PC-9 (cell line): Measurements from ENCODE around the gene SMAGP. TPM values are rescaled to one million over a fixed set of nuclear protein-coding genes. Genes with fewer than 3 reads are reported as not detected.
"Not testable (repeated sequence)": the region's sequence is repeated elsewhere in the genome, so short reads cannot be mapped to it uniquely, and the experiment has no call there.

Experiments
- BruUV-seq: library from RNA; stranded (reverse); fragments of 400-500 nt; replicated peaks from 2 replicates; lab custom pipeline; 2021; lab: Mats Ljungman, UMichigan
- CTCF ChIA-PET: fragments of 300-600 bp; sonication (Branson Sonifier 250); formaldehyde crosslinking; loops from one replicate; lab custom pipeline; 2022; ENCODE audit warnings: antibody characterized with exemption; lab: Charles Lee
- POLR2A ChIA-PET: fragments of 300-600 bp; sonication (Branson Sonifier 250); formaldehyde crosslinking; loops from one replicate; lab custom pipeline; 2022; ENCODE audit warnings: antibody characterized with exemption; ENCODE audit not compliant: unreplicated experiment; lab: Charles Lee
- DNase-seq, 2 experiments: peaks; one replicate each; pipeline versions ENCODE4 v3.0.0 to v3.0.0-alpha.2; 2015 to 2022; ENCODE audit warnings: mixed read lengths in 1 of 2
- H2AFZ ChIP-seq: fragments of 200-600 bp; sonication (generic); 2 replicates; pipeline ENCODE4 v1.8.1; 2017; ENCODE audit warnings: antibody characterized with exemption
- H3F3A ChIP-seq: fragments of 200-600 bp; sonication (generic); 2 replicates; pipeline ENCODE4 v1.8.1; 2017; ENCODE audit warnings: antibody characterized with exemption, mild to moderate bottlenecking, low read depth; ENCODE audit not compliant: insufficient read depth
- H3K27ac ChIP-seq: fragments of 200-600 bp; sonication (generic); 2 replicates; pipeline ENCODE4 v1.6.1; 2016; ENCODE audit warnings: mixed run types
- H3K27me3 ChIP-seq: fragments of 200-600 bp; sonication (generic); 2 replicates; pipeline ENCODE4 v1.6.1; 2016; ENCODE audit warnings: low read depth, mixed run types; ENCODE audit not compliant: insufficient read depth
- H3K36me3 ChIP-seq: fragments of 200-600 bp; sonication (generic); 2 replicates; pipeline ENCODE4 v1.6.1; 2016; ENCODE audit warnings: low read depth, mixed run types
- H3K4me1 ChIP-seq: fragments of 200-600 bp; sonication (generic); replicated peaks from 2 replicates; pipeline ENCODE4 v1.6.1; 2016; ENCODE audit warnings: mixed run types; ENCODE audit not compliant: insufficient read depth
- H3K4me2 ChIP-seq: fragments of 200-600 bp; sonication (generic); 2 replicates; pipeline ENCODE4 v1.6.1; 2017; ENCODE audit warnings: mixed run types
- H3K4me3 ChIP-seq: fragments of 200-600 bp; sonication (generic); 2 replicates; pipeline ENCODE4 v1.6.1; 2016; ENCODE audit warnings: mixed run types
- H3K79me2 ChIP-seq: fragments of 200-600 bp; sonication (generic); 2 replicates; pipeline ENCODE4 v1.6.1; 2017; ENCODE audit warnings: low read depth, mixed run types
- H3K9me2 ChIP-seq: fragments of 200-600 bp; sonication (generic); 2 replicates; pipeline ENCODE4 v1.8.1; 2017; ENCODE audit warnings: mild to moderate bottlenecking; ENCODE audit not compliant: insufficient read depth
- H3K9me3 ChIP-seq: fragments of 200-600 bp; sonication (generic); 2 replicates; pipeline ENCODE4 v1.8.1; 2016; ENCODE audit warnings: low read depth; ENCODE audit not compliant: insufficient read depth
- H4K20me1 ChIP-seq: fragments of 200-600 bp; sonication (generic); 2 replicates; pipeline ENCODE4 v1.8.1; 2017; ENCODE audit not compliant: insufficient read depth
- EZH2 ChIP-seq: fragments of 200-600 bp; sonication (generic); IDR thresholded peaks from 2 replicates; pipeline ENCODE4 v1.8.0; 2017; ENCODE audit warnings: antibody characterized with exemption, low read depth
- intact Hi-C: fragments of 100-400 bp; cut with micrococcal nuclease; formaldehyde crosslinking; loops from one replicate; pipeline ENCODE4 v1.10.0; 2022; ENCODE audit not compliant: unreplicated experiment
- total RNA-seq: library from RNA; stranded (reverse); gene quantifications from 2 replicates; pipeline ENCODE4 v1.2.3, GENCODE V29; 2021
- TF ChIP-seq, protein P1 (sequence below): fragments of 200-600 bp; sonication (generic); conservative IDR thresholded peaks from 2 replicates; pipeline ENCODE4 v1.6.1; 2017; ENCODE audit warnings: mixed run types, antibody characterized with exemption, mild to moderate bottlenecking, moderate library complexity

SMAGP gene
- total RNA-seq, 1 experiment from 2014 or later: 36.3 TPM

DNA sequence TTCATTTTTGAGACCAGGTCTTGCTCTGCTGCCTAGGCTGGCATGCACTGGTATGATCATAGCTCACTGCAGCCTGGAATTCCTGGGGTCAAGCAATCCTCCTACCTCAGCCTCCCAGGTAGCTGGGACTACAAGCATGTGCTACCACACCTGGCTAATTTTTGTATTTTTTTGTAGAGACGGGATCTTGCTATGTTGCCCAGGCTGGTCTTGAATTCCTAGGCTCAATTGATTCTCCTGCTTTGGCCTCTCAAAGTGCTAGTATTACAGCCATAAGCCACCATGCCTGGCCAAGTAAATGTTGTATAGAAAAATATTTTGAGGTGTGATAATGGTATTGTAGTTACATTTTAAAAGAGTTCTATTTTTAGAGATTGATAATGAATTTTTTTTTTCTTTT lies 41.2 kb upstream of the SMAGP start:
- no peaks in the 10 kb centered on the region for H4K20me1 ChIP-seq
- no peak for TF ChIP-seq EZH2
- TF ChIP-seq, protein P1, sequence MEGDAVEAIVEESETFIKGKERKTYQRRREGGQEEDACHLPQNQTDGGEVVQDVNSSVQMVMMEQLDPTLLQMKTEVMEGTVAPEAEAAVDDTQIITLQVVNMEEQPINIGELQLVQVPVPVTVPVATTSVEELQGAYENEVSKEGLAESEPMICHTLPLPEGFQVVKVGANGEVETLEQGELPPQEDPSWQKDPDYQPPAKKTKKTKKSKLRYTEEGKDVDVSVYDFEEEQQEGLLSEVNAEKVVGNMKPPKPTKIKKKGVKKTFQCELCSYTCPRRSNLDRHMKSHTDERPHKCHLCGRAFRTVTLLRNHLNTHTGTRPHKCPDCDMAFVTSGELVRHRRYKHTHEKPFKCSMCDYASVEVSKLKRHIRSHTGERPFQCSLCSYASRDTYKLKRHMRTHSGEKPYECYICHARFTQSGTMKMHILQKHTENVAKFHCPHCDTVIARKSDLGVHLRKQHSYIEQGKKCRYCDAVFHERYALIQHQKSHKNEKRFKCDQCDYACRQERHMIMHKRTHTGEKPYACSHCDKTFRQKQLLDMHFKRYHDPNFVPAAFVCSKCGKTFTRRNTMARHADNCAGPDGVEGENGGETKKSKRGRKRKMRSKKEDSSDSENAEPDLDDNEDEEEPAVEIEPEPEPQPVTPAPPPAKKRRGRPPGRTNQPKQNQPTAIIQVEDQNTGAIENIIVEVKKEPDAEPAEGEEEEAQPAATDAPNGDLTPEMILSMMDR: no peak
- H3K27me3 ChIP-seq: no peaks in the 10 kb centered on the region
- H3K4me2 ChIP-seq: no peak overlapping the region
- H3K36me3 ChIP-seq: no peaks in the 10 kb centered on the region
- H3K9me3 ChIP-seq: no peaks in the 10 kb centered on the region
- POLR2A ChIA-PET: no interaction called here
- CTCF ChIA-PET: no interaction called here
- no peak for DNase-seq
- no peak overlapping the region for H3K4me3 ChIP-seq
- H3F3A ChIP-seq: peaks cover 42% of the 10 kb centered on the region
- H3K79me2 ChIP-seq: no peaks in the 10 kb centered on the region
- H3K27ac ChIP-seq: no peak overlapping the region
- BruUV-seq: no TSS peak
- no peaks in the 10 kb centered on the region for H3K9me2 ChIP-seq
- peaks cover 33% of the 10 kb centered on the region for H3K4me1 ChIP-seq
- intact Hi-C loops: no loop called here
- no peak overlapping the region for H2AFZ ChIP-seq

DNA sequence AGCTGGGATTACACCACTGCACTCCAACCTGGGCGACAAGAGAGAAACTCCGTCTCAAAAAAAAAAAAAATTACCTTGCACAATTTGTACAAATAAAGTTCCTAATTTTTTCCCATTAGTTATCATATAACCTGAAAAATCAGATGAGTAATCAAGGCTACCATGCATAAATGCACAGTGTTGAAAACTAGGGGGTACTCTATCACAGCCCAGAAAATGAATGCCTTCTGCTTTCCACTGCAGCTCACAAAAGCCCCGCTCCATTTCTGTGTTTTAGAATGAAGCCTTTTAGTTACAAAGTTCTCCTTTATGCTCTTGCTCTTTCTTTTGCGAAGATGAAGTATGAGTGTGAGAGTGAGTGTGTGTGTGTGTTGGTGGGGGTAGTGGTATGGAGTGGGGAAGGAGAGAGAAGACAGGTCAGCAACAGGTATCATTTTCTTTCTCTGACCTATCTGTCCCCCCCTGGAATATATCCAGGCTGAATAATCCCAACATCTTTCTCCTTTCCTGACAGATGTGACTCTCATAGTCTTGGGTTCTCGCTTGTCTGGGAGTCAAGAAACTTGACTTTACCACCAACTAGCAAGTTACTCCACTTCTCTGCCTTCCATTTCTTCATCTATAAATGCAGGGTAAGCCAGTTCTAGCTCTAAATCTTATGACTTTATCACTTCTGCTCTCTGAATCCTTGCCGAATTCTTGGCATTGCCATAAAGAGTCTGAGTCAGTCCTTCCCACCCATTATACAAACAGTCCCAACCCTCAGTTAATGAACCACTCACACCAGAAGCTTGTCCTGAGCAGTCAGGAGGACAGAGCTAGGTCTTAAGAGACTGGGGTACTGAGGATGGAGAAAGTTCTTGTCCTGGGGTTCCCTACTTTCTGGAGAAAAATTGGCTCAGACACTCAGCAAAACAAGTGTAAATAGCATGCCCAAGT lies 37.7 kb upstream of the SMAGP start:
- Histone ChIP-seq H3F3A (peaks cover 36% of the 10 kb centered on the region), H3K4me1 (peaks cover 33% of the 10 kb centered on the region), H3K27me3 (no peaks in the 10 kb centered on the region), H2AFZ (no peak overlapping the region), H3K79me2 (no peaks in the 10 kb centered on the region), H3K9me3 (no peaks in the 10 kb centered on the region), H4K20me1 (no peaks in the 10 kb centered on the region), H3K4me3 (no peak overlapping the region), H3K4me2 (peak overlapping the region; percentile 51), H3K36me3 (no peaks in the 10 kb centered on the region), H3K27ac (peak overlapping the region; percentile 76), H3K9me2 (no peaks in the 10 kb centered on the region)
- ChIA-PET POLR2A (interaction anchor here (0.6 to 1.0 kb wide), 5 partner anchors 11 to 59 kb away, joined by 3 to 15 read pairs (median 7); no protein-coding TSS in a partner anchor), CTCF (interaction anchor here (0.5 to 1.4 kb wide), 3 partner anchors 33 to 275 kb away, joined by 6 to 8 read pairs (median 7); no protein-coding TSS in a partner anchor)
- no TSS peak for BruUV-seq
- no peak for TF ChIP-seq EZH2
- peak; percentile 55 to 95 for DNase-seq
- intact Hi-C loops: no loop called here

DNA sequence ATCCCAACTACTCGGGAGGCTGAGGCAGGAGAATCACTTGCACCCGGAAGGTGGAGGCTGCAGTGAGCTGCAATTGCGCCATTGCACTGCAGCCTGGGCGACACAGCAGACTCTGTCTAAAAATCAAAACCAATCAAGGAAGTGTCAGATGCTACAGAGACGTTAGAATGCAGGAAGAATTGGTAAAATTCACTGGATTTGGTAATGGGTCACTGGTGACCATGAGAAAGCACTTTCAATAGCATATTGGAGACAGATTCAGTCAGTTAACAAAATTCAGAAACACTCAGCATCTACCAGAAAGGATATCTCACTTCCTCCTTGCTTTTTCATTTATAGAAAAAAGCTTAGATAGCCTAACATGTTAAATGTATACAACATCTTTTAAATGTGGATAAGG lies 36.3 kb upstream of the SMAGP start:
- no peak for DNase-seq
- no peaks in the 10 kb centered on the region for H4K20me1 ChIP-seq
- no peak overlapping the region for H3K4me3 ChIP-seq
- peaks cover 36% of the 10 kb centered on the region for H3F3A ChIP-seq
- no peak overlapping the region for H2AFZ ChIP-seq
- no peak for TF ChIP-seq EZH2
- TF ChIP-seq, protein P1: no peak
- no peaks in the 10 kb centered on the region; the same call in 1 of the 2 replicates for H3K9me2 ChIP-seq
- H3K4me1 ChIP-seq: peaks cover 33% of the 10 kb centered on the region
- H3K9me3 ChIP-seq: no peaks in the 10 kb centered on the region
- H3K27ac ChIP-seq: no peak overlapping the region
- BruUV-seq: no TSS peak
- no peaks in the 10 kb centered on the region for H3K27me3 ChIP-seq
- no peaks in the 10 kb centered on the region for H3K36me3 ChIP-seq
- ChIA-PET POLR2A (no interaction called here), CTCF (no interaction called here)
- no peaks in the 10 kb centered on the region for H3K79me2 ChIP-seq
- intact Hi-C loops: no loop called here
- H3K4me2 ChIP-seq: no peak overlapping the region

DNA sequence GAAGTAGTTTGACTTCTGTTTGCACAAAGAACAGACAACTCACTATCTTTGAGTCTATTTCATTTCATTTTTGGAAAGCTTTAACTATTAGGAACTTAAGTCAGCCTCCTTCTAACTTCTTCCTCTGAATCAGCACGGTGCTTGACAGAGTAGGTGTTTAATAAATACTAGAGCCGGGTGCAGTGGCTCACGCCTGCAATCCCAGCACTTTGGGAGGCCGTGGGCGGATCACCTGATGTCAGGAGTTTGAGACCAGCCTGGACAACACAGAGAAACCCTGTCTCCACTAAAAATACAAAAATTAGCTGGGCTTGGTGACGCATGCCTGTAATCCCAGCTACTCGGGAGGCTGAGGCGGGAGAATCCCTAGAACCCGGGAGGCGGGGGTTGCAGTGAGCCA lies 30.6 kb upstream of the SMAGP start:
- H3K79me2 ChIP-seq, H4K20me1 ChIP-seq, DNase-seq, H3K27me3 ChIP-seq, H3K36me3 ChIP-seq, H2AFZ ChIP-seq, POLR2A ChIA-PET, intact Hi-C loops, H3K9me3 ChIP-seq, BruUV-seq, H3K9me2 ChIP-seq, H3K4me2 ChIP-seq, H3K27ac ChIP-seq, H3F3A ChIP-seq, H3K4me3 ChIP-seq, H3K4me1 ChIP-seq: not testable (repeated sequence)
- CTCF ChIA-PET: interaction anchor here (0.8 kb wide), 1 partner anchor 31 kb away, joined by 3 read pairs; no protein-coding TSS in a partner anchor
